A549 (cell line): ENCODE data around the gene ADO. TPM values are rescaled to one million over a fixed set of nuclear protein-coding genes. Genes with fewer than 3 reads are reported as not detected.

Experiments used
- ATAC-seq, 2 experiments: fragments of 200-7000 bp in 1 of 2; fragments of >200 bp in 1 of 2; cut with Nextera tagmentation in 1 of 2; cut with Tn5 transposase in 1 of 2; 3 replicates each; pipeline versions ENCODE4 v1.8.0 to v1.9.1; 2018 to 2020; ENCODE audit warnings: mild to moderate bottlenecking in 1 of 2, moderate library complexity in 1 of 2
- CTCF ChIA-PET: fragments of 300-600 bp; sonication (Branson Sonifier 250); formaldehyde crosslinking; extraction: SDS; loops from one replicate; lab custom pipeline; 2021; ENCODE audit warnings: antibody characterized with exemption, inconsistent platforms; lab: Yijun Ruan, JAX
- POLR2A ChIA-PET: fragments of 350-600 bp; formaldehyde crosslinking; extraction: SDS; loops from one replicate; lab custom pipeline; 2021; ENCODE audit warnings: antibody characterized with exemption, inconsistent platforms; lab: Yijun Ruan, JAX
- DNase-seq, 2 experiments: peaks; one replicate each; pipeline versions ENCODE4 v3.0.0 to v3.0.0-alpha.2; 2011 to 2016; ENCODE audit warnings: low read depth in 1 of 2, low spot score in 1 of 2
- FAIRE-seq: peaks from 2 replicates; lab custom pipeline; 2011; peaks lifted over from hg19 to GRCh38; lab: Jason Lieb, UNC
- H3K27ac ChIP-seq, 2 experiments: fragments of >200 bp; sonication (Bioruptor Twin); formaldehyde crosslinking; 3 replicates each; pipeline ENCODE4 v1.5.1; 2016 to 2017
- H3K4me1 ChIP-seq: fragments of >200 bp; sonication (Bioruptor Twin); formaldehyde crosslinking; 3 replicates; pipeline ENCODE4 v1.6.1; 2016
- H3K4me2 ChIP-seq: fragments of >200 bp; sonication (Bioruptor Twin); formaldehyde crosslinking; 3 replicates; pipeline ENCODE4 v1.6.1; 2016
- H3K4me3 ChIP-seq: fragments of >200 bp; sonication (Bioruptor Twin); formaldehyde crosslinking; 3 replicates; pipeline ENCODE4 v1.5.1; 2016
- H3K9me3 ChIP-seq: fragments of >200 bp; sonication (Bioruptor Twin); formaldehyde crosslinking; 3 replicates; pipeline ENCODE4 v1.6.1; 2016
- CEBPB ChIP-seq, 2 experiments: fragments of >200 bp in 1 of 2; sonication (Bioruptor Twin) in 1 of 2; formaldehyde crosslinking in 1 of 2; IDR thresholded peaks; 2 replicates each; pipeline ENCODE4 v1.6.1; 2012 to 2016
- EHF ChIP-seq: fragments of 250-450 bp; sonication (Bioruptor Pico); IDR thresholded peaks from 2 replicates; pipeline ENCODE4 v1.5.0; 2020; ENCODE audit warnings: mild to moderate bottlenecking
- EHMT2 ChIP-seq: fragments of 200-600 bp; sonication (generic); IDR thresholded peaks from 2 replicates; pipeline ENCODE4 v1.6.1; 2016; ENCODE audit warnings: antibody characterized with exemption, low read depth, mild to moderate bottlenecking, moderate library complexity
- GATA3 ChIP-seq: IDR thresholded peaks from 2 replicates; pipeline ENCODE4 v1.6.1; 2012; ENCODE audit warnings: borderline replicate concordance
- HOXB13 ChIP-seq: fragments of 250-450 bp; sonication (Bioruptor Pico); IDR thresholded peaks from 2 replicates; pipeline ENCODE4 v1.5.0; 2020; ENCODE audit warnings: low read depth, mild to moderate bottlenecking, moderate library complexity
- JUNB ChIP-seq: fragments of >200 bp; sonication (Bioruptor Twin); formaldehyde crosslinking; IDR thresholded peaks from 2 replicates; pipeline ENCODE4 v1.6.1; 2016
- KDM1A ChIP-seq: fragments of 200-600 bp; sonication (generic); IDR thresholded peaks from 2 replicates; pipeline ENCODE4 v1.6.1; 2016; ENCODE audit warnings: low read depth, mild to moderate bottlenecking
- KDM5A ChIP-seq: fragments of 200-600 bp; sonication (generic); IDR thresholded peaks from 2 replicates; pipeline ENCODE4 v1.6.1; 2016; ENCODE audit warnings: antibody characterized with exemption, mild to moderate bottlenecking
- MAFK ChIP-seq: fragments of 450-650 bp; IDR thresholded peaks from 2 replicates; pipeline ENCODE4 v1.6.1; 2014; ENCODE audit not compliant: partially characterized antibody
- MAZ ChIP-seq: fragments of 150-350 bp; IDR thresholded peaks from 2 replicates; pipeline ENCODE4 v1.6.1; 2014; ENCODE audit warnings: antibody characterized with exemption, low read depth, low read length, borderline replicate concordance
- NFE2L2 ChIP-seq: fragments of 150-350 bp; conservative IDR thresholded peaks from 2 replicates; pipeline ENCODE4 v1.6.1; 2014; ENCODE audit warnings: low read length
- NPAS2 ChIP-seq: fragments of 250-450 bp; sonication (Bioruptor Pico); IDR thresholded peaks from 2 replicates; pipeline ENCODE4 v1.8.0; 2022; ENCODE audit warnings: mild to moderate bottlenecking, moderate library complexity, borderline replicate concordance
- ZFP36 ChIP-seq: fragments of 450-650 bp; IDR thresholded peaks from 2 replicates; pipeline ENCODE4 v1.6.1; 2014; ENCODE audit warnings: borderline replicate concordance; ENCODE audit not compliant: partially characterized antibody
- ZNF302 ChIP-seq: fragments of 250-450 bp; sonication (Bioruptor Pico); IDR thresholded peaks from 2 replicates; pipeline ENCODE4 v1.9.0; 2021; ENCODE audit warnings: inconsistent platforms, mild to moderate bottlenecking, moderate library complexity
- WGBS: methylation state at CpG from one replicate; pipeline ENCODE4 v1.1.6; 2017; ENCODE audit errors: missing lambda C conversion rate; 5-methylcytosine and 5-hydroxymethylcytosine counted together
- polyA plus RNA-seq, 4 experiments: library from polyadenylated mRNA; depleted of rRNA in 3 of 4; stranded (reverse); fragments of >200 nt; fragmentation: RNase III in 1 of 4; extraction: RNeasy Plus Mini Kit Qiagen cat#74134 plus additional on column Dnase treatment in 1 of 4; gene quantifications; 2 replicates in 3 of 4; 3 replicates in 1 of 4; pipeline ENCODE4 v1.2.3, GENCODE V29; 2011 to 2017
- TF ChIP-seq, protein P1 (sequence below): fragments of 200-600 bp; sonication (generic); IDR thresholded peaks from 2 replicates; pipeline ENCODE4 v1.6.1; 2016; ENCODE audit warnings: antibody characterized with exemption, mild to moderate bottlenecking, moderate library complexity
- TF ChIP-seq, protein P2 (sequence below): fragments of >200 bp; sonication (Bioruptor Twin); formaldehyde crosslinking; IDR thresholded peaks from 3 replicates; pipeline ENCODE4 v1.5.1; 2016
- TF ChIP-seq, protein P3 (sequence below): IDR thresholded peaks from 2 replicates; pipeline ENCODE4 v1.6.1; 2012; ENCODE audit warnings: low read depth, borderline replicate concordance
- TF ChIP-seq, protein P4 (sequence below): fragments of 450-650 bp; IDR thresholded peaks from 2 replicates; pipeline ENCODE4 v1.6.1; 2014; ENCODE audit warnings: antibody characterized with exemption
- TF ChIP-seq, protein P5 (sequence below): IDR thresholded peaks from 2 replicates; pipeline ENCODE4 v1.6.1; 2012

The ADO gene
- polyA plus RNA-seq, 2 of the 4 experiments (the other 2 are of a cell fraction), result 18.8 to 23.2 TPM

DNA sequence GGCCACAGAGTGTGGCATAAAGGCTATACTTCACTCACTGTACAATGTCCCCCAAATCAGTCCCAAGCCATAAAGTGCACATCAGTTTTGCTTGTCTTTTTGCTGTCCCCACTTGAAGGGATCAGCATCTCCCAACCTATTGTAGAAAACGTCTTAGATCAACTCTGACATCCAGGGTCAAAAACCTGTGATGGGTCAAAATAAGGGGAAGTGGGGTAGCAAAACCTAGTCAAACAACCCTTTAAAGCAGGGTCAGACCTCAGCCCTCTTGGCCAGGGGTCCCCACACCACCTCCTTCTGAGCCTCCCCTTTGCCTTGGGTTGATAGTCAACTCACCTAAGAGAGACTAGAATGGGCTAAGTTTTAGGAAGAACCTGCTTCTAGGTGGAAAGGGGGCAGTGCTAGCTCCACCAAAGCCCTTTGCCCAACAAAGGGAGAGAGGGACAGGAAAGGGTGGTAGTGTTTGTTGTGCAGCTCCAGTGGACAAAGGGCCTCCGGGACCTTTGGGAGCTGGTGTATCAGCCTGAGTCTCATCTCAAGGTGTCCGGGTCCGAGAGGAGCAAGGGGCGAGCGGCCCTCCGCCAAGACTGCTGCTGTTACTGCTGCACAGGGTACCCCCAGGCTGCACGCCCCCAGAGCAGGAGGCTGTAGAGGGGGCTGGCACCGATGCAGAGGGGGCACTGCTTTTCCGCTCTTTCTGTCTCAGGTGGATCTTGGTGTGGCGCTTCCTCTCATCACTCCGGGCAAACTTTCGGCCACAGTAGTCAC lies 8.3 kb downstream of the ADO start:
- WGBS, result 85% methylated on average over 13 of the region's 13 CpGs
- CTCF ChIA-PET, result interaction anchor here (0.6 kb wide), 1 partner anchor 321 kb away, joined by 3 read pairs; no protein-coding TSS in a partner anchor

DNA sequence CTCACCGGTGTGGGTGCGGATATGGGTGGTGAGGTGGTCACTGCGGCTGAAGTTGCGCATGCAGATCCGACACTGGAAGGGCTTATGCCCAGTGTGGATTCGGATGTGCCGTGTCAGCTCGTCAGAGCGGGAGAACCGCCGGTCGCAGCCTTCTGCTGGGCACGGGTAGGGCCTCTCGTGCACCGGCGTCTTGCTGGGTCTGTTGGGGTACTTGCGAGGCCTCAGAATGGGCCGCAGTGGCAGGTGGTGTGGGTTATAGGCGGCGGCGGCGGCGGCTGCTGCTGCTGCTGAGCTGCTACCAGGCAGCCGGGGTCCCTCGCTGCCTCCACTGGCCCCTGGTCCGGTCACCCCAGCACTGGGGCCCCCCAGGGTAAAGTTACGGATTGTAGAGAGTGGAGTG lies 8.9 kb downstream of the ADO start:
- no peak overlapping the region for H3K27ac ChIP-seq
- H3K4me2 ChIP-seq, result no peak overlapping the region
- peaks cover 17% of the 10 kb centered on the region for H3K4me1 ChIP-seq
- ATAC-seq (no peak), DNase-seq (no peak), FAIRE-seq (no peak)
- no peaks in the 10 kb centered on the region for H3K9me3 ChIP-seq
- TF ChIP-seq, protein P1, sequence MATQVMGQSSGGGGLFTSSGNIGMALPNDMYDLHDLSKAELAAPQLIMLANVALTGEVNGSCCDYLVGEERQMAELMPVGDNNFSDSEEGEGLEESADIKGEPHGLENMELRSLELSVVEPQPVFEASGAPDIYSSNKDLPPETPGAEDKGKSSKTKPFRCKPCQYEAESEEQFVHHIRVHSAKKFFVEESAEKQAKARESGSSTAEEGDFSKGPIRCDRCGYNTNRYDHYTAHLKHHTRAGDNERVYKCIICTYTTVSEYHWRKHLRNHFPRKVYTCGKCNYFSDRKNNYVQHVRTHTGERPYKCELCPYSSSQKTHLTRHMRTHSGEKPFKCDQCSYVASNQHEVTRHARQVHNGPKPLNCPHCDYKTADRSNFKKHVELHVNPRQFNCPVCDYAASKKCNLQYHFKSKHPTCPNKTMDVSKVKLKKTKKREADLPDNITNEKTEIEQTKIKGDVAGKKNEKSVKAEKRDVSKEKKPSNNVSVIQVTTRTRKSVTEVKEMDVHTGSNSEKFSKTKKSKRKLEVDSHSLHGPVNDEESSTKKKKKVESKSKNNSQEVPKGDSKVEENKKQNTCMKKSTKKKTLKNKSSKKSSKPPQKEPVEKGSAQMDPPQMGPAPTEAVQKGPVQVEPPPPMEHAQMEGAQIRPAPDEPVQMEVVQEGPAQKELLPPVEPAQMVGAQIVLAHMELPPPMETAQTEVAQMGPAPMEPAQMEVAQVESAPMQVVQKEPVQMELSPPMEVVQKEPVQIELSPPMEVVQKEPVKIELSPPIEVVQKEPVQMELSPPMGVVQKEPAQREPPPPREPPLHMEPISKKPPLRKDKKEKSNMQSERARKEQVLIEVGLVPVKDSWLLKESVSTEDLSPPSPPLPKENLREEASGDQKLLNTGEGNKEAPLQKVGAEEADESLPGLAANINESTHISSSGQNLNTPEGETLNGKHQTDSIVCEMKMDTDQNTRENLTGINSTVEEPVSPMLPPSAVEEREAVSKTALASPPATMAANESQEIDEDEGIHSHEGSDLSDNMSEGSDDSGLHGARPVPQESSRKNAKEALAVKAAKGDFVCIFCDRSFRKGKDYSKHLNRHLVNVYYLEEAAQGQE, result no peak
- TF ChIP-seq NPAS2 (CRISPR knock-in tag) (no peak), CEBPB (IDR thresholded peaks at IDR 0.05) (no peak), JUNB (no peak), ZNF302 (CRISPR knock-in tag) (no peak), GATA3 (no peak), MAFK (no peak), NFE2L2 (no peak)
- TF ChIP-seq, protein P2, sequence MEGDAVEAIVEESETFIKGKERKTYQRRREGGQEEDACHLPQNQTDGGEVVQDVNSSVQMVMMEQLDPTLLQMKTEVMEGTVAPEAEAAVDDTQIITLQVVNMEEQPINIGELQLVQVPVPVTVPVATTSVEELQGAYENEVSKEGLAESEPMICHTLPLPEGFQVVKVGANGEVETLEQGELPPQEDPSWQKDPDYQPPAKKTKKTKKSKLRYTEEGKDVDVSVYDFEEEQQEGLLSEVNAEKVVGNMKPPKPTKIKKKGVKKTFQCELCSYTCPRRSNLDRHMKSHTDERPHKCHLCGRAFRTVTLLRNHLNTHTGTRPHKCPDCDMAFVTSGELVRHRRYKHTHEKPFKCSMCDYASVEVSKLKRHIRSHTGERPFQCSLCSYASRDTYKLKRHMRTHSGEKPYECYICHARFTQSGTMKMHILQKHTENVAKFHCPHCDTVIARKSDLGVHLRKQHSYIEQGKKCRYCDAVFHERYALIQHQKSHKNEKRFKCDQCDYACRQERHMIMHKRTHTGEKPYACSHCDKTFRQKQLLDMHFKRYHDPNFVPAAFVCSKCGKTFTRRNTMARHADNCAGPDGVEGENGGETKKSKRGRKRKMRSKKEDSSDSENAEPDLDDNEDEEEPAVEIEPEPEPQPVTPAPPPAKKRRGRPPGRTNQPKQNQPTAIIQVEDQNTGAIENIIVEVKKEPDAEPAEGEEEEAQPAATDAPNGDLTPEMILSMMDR, result no peak
- TF ChIP-seq, protein P3, sequence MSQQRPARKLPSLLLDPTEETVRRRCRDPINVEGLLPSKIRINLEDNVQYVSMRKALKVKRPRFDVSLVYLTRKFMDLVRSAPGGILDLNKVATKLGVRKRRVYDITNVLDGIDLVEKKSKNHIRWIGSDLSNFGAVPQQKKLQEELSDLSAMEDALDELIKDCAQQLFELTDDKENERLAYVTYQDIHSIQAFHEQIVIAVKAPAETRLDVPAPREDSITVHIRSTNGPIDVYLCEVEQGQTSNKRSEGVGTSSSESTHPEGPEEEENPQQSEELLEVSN, result no peak
- TF ChIP-seq, protein P4, sequence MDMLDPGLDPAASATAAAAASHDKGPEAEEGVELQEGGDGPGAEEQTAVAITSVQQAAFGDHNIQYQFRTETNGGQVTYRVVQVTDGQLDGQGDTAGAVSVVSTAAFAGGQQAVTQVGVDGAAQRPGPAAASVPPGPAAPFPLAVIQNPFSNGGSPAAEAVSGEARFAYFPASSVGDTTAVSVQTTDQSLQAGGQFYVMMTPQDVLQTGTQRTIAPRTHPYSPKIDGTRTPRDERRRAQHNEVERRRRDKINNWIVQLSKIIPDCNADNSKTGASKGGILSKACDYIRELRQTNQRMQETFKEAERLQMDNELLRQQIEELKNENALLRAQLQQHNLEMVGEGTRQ, result no peak
- TF ChIP-seq, protein P5, sequence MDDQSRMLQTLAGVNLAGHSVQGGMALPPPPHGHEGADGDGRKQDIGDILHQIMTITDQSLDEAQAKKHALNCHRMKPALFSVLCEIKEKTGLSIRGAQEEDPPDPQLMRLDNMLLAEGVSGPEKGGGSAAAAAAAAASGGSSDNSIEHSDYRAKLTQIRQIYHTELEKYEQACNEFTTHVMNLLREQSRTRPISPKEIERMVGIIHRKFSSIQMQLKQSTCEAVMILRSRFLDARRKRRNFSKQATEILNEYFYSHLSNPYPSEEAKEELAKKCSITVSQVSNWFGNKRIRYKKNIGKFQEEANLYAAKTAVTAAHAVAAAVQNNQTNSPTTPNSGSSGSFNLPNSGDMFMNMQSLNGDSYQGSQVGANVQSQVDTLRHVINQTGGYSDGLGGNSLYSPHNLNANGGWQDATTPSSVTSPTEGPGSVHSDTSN, result no peak
- POLR2A ChIA-PET, result no interaction called here
- H3K4me3 ChIP-seq, result no peak overlapping the region
- CTCF ChIA-PET, result interaction anchor here (0.6 to 1.5 kb wide), 2 partner anchors 322 to 376 kb away, joined by 3 to 4 read pairs; no protein-coding TSS in a partner anchor
- 93% methylated on average over 20 of the region's 27 CpGs for WGBS

More for the DNA sequence above, 8.3 kb downstream of the ADO start:
- Histone ChIP-seq H3K9me3 (no peaks in the 10 kb centered on the region), H3K4me1 (peaks cover 18% of the 10 kb centered on the region), H3K4me2 (no peak overlapping the region), H3K4me3 (no peak overlapping the region), H3K27ac (no peak overlapping the region)
- DNase-seq (no peak), FAIRE-seq (no peak), ATAC-seq (no peak)
- POLR2A ChIA-PET, result no interaction called here
- TF ChIP-seq EHF (CRISPR knock-in tag) (no peak), KDM1A (no peak), KDM5A (no peak), MAZ (no peak), EHMT2 (no peak), ZFP36 (no peak), HOXB13 (no peak)
- TF ChIP-seq, protein P2, result no peak
- TF ChIP-seq, protein P5, result no peak
